K562 (cell line): Measurements from ENCODE around the gene CCDC88A. TPM values are rescaled to one million over a fixed set of nuclear protein-coding genes. Genes with fewer than 3 reads are reported as not detected.

Source experiments
- ATAC-seq: fragments of 200-7000 bp; cut with Tn5 transposase; 3 replicates; pipeline ENCODE4 v1.9.1; 2020; ENCODE audit warnings: moderate library complexity
- BruUV-seq: library from RNA; stranded (reverse); fragments of 400-500 nt; replicated peaks from 2 replicates; lab custom pipeline; 2021; lab: Mats Ljungman, UMichigan
- CTCF ChIA-PET: fragments of 300-600 bp; formaldehyde crosslinking; extraction: SDS; loops from one replicate; lab custom pipeline; 2021; ENCODE audit warnings: low intra/inter-chr PET ratio; lab: Yijun Ruan, JAX
- POLR2A ChIA-PET: fragments of 300-600, 350-650 bp; sonication (Branson Sonifier 250); formaldehyde crosslinking; extraction: SDS; loops from one replicate; lab custom pipeline; 2021; ENCODE audit warnings: antibody characterized with exemption, inconsistent platforms; lab: Yijun Ruan, JAX
- DNase-seq, 4 experiments: peaks; one replicate each; pipeline versions ENCODE4 v3.0.0 to v3.0.0-alpha.2; 2011 to 2018; ENCODE audit warnings: low spot score in 3 of 4, mixed read lengths in 3 of 4; ENCODE audit errors: extremely low read depth in 1 of 4
- FAIRE-seq: peaks from 2 replicates; lab custom pipeline; 2011; peaks lifted over from hg19 to GRCh38; lab: Jason Lieb, UNC
- H2AFZ ChIP-seq: 2 replicates; pipeline ENCODE4 v1.6.0; 2011; ENCODE audit warnings: low read depth, low read length, control low read depth, inconsistent platforms
- H3K27ac ChIP-seq: fragments of 200-600 bp; 3 replicates; pipeline ENCODE4 v1.8.0; 2011; ENCODE audit warnings: low read depth, mild to moderate bottlenecking, control low read depth, inconsistent platforms, low read length, moderate library complexity, mixed read lengths; ENCODE audit errors: extremely low read depth
- H3K27me3 ChIP-seq, 2 experiments: fragments of 300-600 bp in 1 of 2; 2 replicates in 1 of 2; 3 replicates in 1 of 2; pipeline versions ENCODE4 v1.6.0 to v1.8.0; 2011; ENCODE audit warnings: inconsistent platforms in 2 of 2, low read length in 2 of 2, mild to moderate bottlenecking in 1 of 2, mixed read lengths in 1 of 2, moderate library complexity in 1 of 2; ENCODE audit not compliant: control insufficient read depth in 2 of 2, insufficient read depth in 2 of 2
- H3K36me3 ChIP-seq: fragments of 300-600 bp; 3 replicates; pipeline ENCODE4 v1.8.0; 2011; ENCODE audit warnings: mild to moderate bottlenecking, low read length, inconsistent platforms; ENCODE audit not compliant: control insufficient read depth, insufficient read depth
- H3K4me1 ChIP-seq, 2 experiments: fragments of 200-600 bp in 1 of 2; replicated peaks in 1 of 2; 2 replicates in 1 of 2; 3 replicates in 1 of 2; pipeline versions ENCODE4 v1.5.1 to v1.8.0; 2011; ENCODE audit warnings: inconsistent platforms in 2 of 2, low read length in 2 of 2, mild to moderate bottlenecking in 1 of 2, mixed read lengths in 1 of 2, moderate library complexity in 1 of 2; ENCODE audit not compliant: control insufficient read depth in 2 of 2, insufficient read depth in 2 of 2
- H3K4me2 ChIP-seq: 2 replicates; pipeline ENCODE4 v1.6.1; 2011; ENCODE audit warnings: low read length, control low read depth, inconsistent platforms, mixed read lengths; ENCODE audit not compliant: insufficient read depth
- H3K4me3 ChIP-seq: fragments of 200-600 bp; sonication (generic), shearing (Covaris generic); 2 replicates; pipeline ENCODE4 v1.5.1; 2016; ENCODE audit warnings: control low read depth, inconsistent platforms
- H3K79me2 ChIP-seq: fragments of 200-600 bp; 3 replicates; pipeline ENCODE4 v1.8.0; 2011; ENCODE audit warnings: low read length, inconsistent platforms; ENCODE audit not compliant: control insufficient read depth, insufficient read depth
- H3K9ac ChIP-seq, 2 experiments: 2 replicates each; pipeline versions ENCODE4 v1.6.0 to v1.6.1; 2011; ENCODE audit warnings: low read depth in 2 of 2, low read length in 2 of 2, control low read depth in 1 of 2, inconsistent platforms in 1 of 2, mild to moderate bottlenecking in 1 of 2, mixed read lengths in 1 of 2; ENCODE audit not compliant: insufficient read depth in 1 of 2
- H3K9me1 ChIP-seq: one replicate; pipeline ENCODE4 v1.6.0; 2011; ENCODE audit warnings: inconsistent platforms, mild to moderate bottlenecking, low read length, moderate library complexity; ENCODE audit not compliant: control insufficient read depth, insufficient read depth
- H3K9me3 ChIP-seq: replicated peaks from 2 replicates; pipeline ENCODE4 v1.5.1; 2011; ENCODE audit warnings: low read depth, low read length, inconsistent platforms; ENCODE audit not compliant: control insufficient read depth, insufficient read depth
- H4K20me1 ChIP-seq: replicated peaks from 2 replicates; pipeline ENCODE4 v1.6.1; 2011; ENCODE audit warnings: low read length, inconsistent platforms, mixed read lengths; ENCODE audit not compliant: control insufficient read depth, insufficient read depth
- ETV1 ChIP-seq: fragments of 450-650 bp; conservative IDR thresholded peaks from 2 replicates; pipeline ENCODE4 v1.6.1; 2016; ENCODE audit warnings: missing genetic modification characterization, control low read depth, low read depth, missing compliant biosample characterization
- HDAC8 ChIP-seq: fragments of 450-650 bp; IDR thresholded peaks from 2 replicates; pipeline ENCODE4 v1.6.1; 2016; ENCODE audit warnings: mild to moderate bottlenecking, missing genetic modification characterization, moderate library complexity, missing compliant biosample characterization
- HLTF ChIP-seq: fragments of 450-650 bp; IDR thresholded peaks from 2 replicates; pipeline ENCODE4 v1.6.1; 2016
- LEF1 ChIP-seq: fragments of 450-650 bp; IDR thresholded peaks from 2 replicates; pipeline ENCODE4 v1.6.1; 2016; ENCODE audit warnings: mild to moderate bottlenecking
- MAFF ChIP-seq: IDR thresholded peaks from 2 replicates; pipeline ENCODE4 v1.6.1; 2012; ENCODE audit warnings: low read length, improper control_type of control experiment
- MECOM ChIP-seq: fragments of 250-450 bp; sonication (Bioruptor Pico); IDR thresholded peaks from 2 replicates; pipeline ENCODE4 v1.8.0; 2022; ENCODE audit warnings: inconsistent platforms
- NCOA2 ChIP-seq, 2 experiments: fragments of 450-650 bp; IDR thresholded peaks; 2 replicates each; pipeline ENCODE4 v1.6.1; 2018; ENCODE audit warnings: mild to moderate bottlenecking in 2 of 2, moderate library complexity in 1 of 2; ENCODE audit not compliant: partially characterized antibody in 2 of 2
- NELFE ChIP-seq: IDR thresholded peaks from 2 replicates; pipeline ENCODE4 v1.6.1; 2011; ENCODE audit warnings: mild to moderate bottlenecking; ENCODE audit not compliant: insufficient read depth, insufficient read length
- NR2C1 ChIP-seq, 2 experiments: fragments of 450-650 bp; IDR thresholded peaks; 2 replicates each; pipeline ENCODE4 v1.6.1; 2017; ENCODE audit warnings: mild to moderate bottlenecking in 2 of 2, antibody characterized with exemption in 1 of 2, inconsistent platforms in 1 of 2, missing compliant biosample characterization in 1 of 2, missing genetic modification characterization in 1 of 2
- PHF8 ChIP-seq: fragments of 200-600 bp; sonication (generic); IDR thresholded peaks from 2 replicates; pipeline ENCODE4 v1.6.1; 2012; ENCODE audit warnings: mixed run types, mild to moderate bottlenecking, inconsistent platforms, low read length, moderate library complexity, borderline replicate concordance
- SAP30 ChIP-seq: fragments of 200-600 bp; sonication (generic); IDR thresholded peaks from 2 replicates; pipeline ENCODE4 v1.6.1; 2012; ENCODE audit warnings: borderline replicate concordance, low read depth, mild to moderate bottlenecking, moderate library complexity, low read length, control low read depth, inconsistent platforms; ENCODE audit not compliant: insufficient read depth, poor library complexity, severe bottlenecking
- TARDBP ChIP-seq: fragments of 450-650 bp; IDR thresholded peaks from 2 replicates; pipeline ENCODE4 v1.6.1; 2016
- ZNF232 ChIP-seq: sonication (generic); formaldehyde crosslinking; IDR thresholded peaks from 2 replicates; pipeline ENCODE4 v1.8.0; 2022; ENCODE audit warnings: mild to moderate bottlenecking, missing genetic modification reagents
- WGBS: fragments of 100-300 bp; shearing (Covaris generic); methylation state at CpG from one replicate; pipeline ENCODE4 v1.1.6; 2016; ENCODE audit warnings: low coverage, mixed read lengths; ENCODE audit not compliant: insufficient coverage; ENCODE audit errors: missing lambda C conversion rate; 5-methylcytosine and 5-hydroxymethylcytosine counted together
- in situ Hi-C: fragments of 300-500 bp; cut with MboI; formaldehyde crosslinking; loops from 4 replicates; pipeline ENCODE4 v1.15.0; 2018; ENCODE audit warnings: inconsistent platforms, mixed read lengths
- intact Hi-C: fragments of 100-400 bp; cut with micrococcal nuclease; formaldehyde crosslinking; loops from 2 replicates; pipeline ENCODE4 v1.14.2; 2022
- polyA plus RNA-seq, 8 experiments: library from polyadenylated mRNA; depleted of rRNA in 4 of 8; stranded (reverse) in 5 of 8; unstranded in 3 of 8; fragments of >200 nt; fragmentation: Nextera tagmentation in 2 of 8; fragmentation: Illumina TruSeq in 1 of 8; extraction: Ambion mirVana in 2 of 8; extraction: Trizol in 1 of 8; gene quantifications; 2 replicates each; pipeline versions ENCODE4 v1.2.1 to v1.2.3, GENCODE V29; 2011 to 2014; ENCODE audit warnings: inconsistent platforms in 1 of 8, missing spikeins in 1 of 8
- total RNA-seq, 7 experiments: library from RNA; depleted of rRNA in 6 of 7; stranded (reverse); fragments of >200 nt in 6 of 7; fragmentation: Illumina TruSeq in 2 of 7; extraction: Trizol in 2 of 7; gene quantifications; 2 replicates each; pipeline versions ENCODE4 v1.2.1 to v1.2.3, GENCODE V29; 2011 to 2021; ENCODE audit warnings: low replicate concordance in 1 of 7
- TF ChIP-seq, protein P1 (sequence below): fragments of 250-450 bp; sonication (Bioruptor Pico); IDR thresholded peaks from 2 replicates; pipeline ENCODE4 v1.5.0; 2021; ENCODE audit warnings: mild to moderate bottlenecking, borderline replicate concordance
- TF ChIP-seq, protein P2 (sequence below): fragments of 450-650 bp; IDR thresholded peaks from 2 replicates; pipeline ENCODE4 v1.6.1; 2016; ENCODE audit warnings: missing biosample characterization, missing genetic modification characterization

Gene CCDC88A
- total and polyA plus RNA-seq, 9 of the 15 experiments (the other 6 are each of a cell fraction or from before 2014, with no cell fraction given), result 29.3 to 102 (median 55.6) TPM

DNA sequence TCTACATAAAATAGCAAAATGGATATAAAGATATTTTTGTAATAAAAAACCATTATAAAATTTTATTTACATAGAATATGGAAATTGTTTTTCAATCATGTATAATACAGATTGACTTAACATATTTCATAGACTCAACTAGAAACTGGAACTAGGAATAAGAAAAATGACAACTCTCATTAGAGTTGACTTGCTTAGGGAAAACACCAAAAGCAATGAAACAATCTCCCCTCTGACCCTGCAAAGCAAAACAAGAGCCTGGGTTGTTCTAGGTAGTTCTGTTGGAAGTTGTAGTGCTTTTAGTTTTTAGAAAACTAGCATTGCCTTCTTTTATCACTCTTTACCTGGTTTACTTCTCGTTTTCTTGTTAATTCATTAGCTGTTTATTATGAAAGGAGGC is 118.4 kb downstream of the CCDC88A start:
- no peak for FAIRE-seq
- POLR2A ChIA-PET, result no interaction called here
- BruUV-seq, result no TSS peak

More for the DNA sequence above, 118.4 kb downstream of the CCDC88A start:
- intact Hi-C loops (no loop called here), in situ Hi-C loops (no loop called here)
- Histone ChIP-seq H3K9me1 (no peaks in the 10 kb centered on the region), H3K4me2 (no peak overlapping the region), H3K79me2 (no peaks in the 10 kb centered on the region), H4K20me1 (no peaks in the 10 kb centered on the region), H3K27me3 (no peaks in the 10 kb centered on the region), H2AFZ (no peak overlapping the region), H3K27ac (no peak overlapping the region), H3K36me3 (peaks cover 65% of the 10 kb centered on the region; the same call in 2 of the 3 replicates), H3K4me1 (no peaks in the 10 kb centered on the region), H3K9ac (no peak overlapping the region), H3K4me3 (no peak overlapping the region), H3K9me3 (no peaks in the 10 kb centered on the region)
- TF ChIP-seq, protein P1, sequence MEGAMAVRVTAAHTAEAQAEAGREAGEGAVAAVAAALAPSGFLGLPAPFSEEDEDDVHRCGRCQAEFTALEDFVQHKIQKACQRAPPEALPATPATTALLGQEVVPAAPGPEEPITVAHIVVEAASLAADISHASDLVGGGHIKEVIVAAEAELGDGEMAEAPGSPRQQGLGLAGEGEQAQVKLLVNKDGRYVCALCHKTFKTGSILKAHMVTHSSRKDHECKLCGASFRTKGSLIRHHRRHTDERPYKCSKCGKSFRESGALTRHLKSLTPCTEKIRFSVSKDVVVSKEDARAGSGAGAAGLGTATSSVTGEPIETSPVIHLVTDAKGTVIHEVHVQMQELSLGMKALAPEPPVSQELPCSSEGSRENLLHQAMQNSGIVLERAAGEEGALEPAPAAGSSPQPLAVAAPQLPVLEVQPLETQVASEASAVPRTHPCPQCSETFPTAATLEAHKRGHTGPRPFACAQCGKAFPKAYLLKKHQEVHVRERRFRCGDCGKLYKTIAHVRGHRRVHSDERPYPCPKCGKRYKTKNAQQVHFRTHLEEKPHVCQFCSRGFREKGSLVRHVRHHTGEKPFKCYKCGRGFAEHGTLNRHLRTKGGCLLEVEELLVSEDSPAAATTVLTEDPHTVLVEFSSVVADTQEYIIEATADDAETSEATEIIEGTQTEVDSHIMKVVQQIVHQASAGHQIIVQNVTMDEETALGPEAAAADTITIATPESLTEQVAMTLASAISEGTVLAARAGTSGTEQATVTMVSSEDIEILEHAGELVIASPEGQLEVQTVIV, result no peak
- TF ChIP-seq NR2C1 (IDR thresholded peaks at IDR 0.05) (no peak), NR2C1 (tag; IDR thresholded peaks at IDR 0.05) (no peak), PHF8 (no peak), NELFE (no peak), HLTF (no peak), LEF1 (no peak), SAP30 (no peak), ZNF232 (CRISPR knock-in tag) (no peak), MECOM (CRISPR knock-in tag) (no peak), HDAC8 (tag) (no peak), NCOA2 (IDR thresholded peaks at IDR 0.05; ENCODE audit: partially characterized antibody in 2 of 2) (no peak), MAFF (no peak), ETV1 (tag) (no peak), TARDBP (no peak)
- TF ChIP-seq, protein P2, sequence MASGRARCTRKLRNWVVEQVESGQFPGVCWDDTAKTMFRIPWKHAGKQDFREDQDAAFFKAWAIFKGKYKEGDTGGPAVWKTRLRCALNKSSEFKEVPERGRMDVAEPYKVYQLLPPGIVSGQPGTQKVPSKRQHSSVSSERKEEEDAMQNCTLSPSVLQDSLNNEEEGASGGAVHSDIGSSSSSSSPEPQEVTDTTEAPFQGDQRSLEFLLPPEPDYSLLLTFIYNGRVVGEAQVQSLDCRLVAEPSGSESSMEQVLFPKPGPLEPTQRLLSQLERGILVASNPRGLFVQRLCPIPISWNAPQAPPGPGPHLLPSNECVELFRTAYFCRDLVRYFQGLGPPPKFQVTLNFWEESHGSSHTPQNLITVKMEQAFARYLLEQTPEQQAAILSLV (tag), result no peak
- WGBS, result 92% methylated on average over 1 of the region's 1 CpG
- DNase-seq (no peak), ATAC-seq (no peak)
- CTCF ChIA-PET, result no interaction called here
